Nephron (organoid): ENCODE data around the gene SRSF1.

Experiments used
- H3K27ac Mint-ChIP-seq, 3 experiments: 2 replicates each; pipeline ENCODE4 v1.8.0; 2020; ENCODE audit warnings: mixed read lengths in 3 of 3, mild to moderate bottlenecking in 2 of 3, moderate library complexity in 1 of 3
- H3K27me3 Mint-ChIP-seq: 2 replicates; pipeline ENCODE4 v1.8.0; 2021; ENCODE audit warnings: low read depth, mild to moderate bottlenecking, moderate library complexity, mixed read lengths
- H3K36me3 Mint-ChIP-seq: 2 replicates; pipeline ENCODE4 v1.8.0; 2020; ENCODE audit warnings: low read depth, mixed read lengths
- H3K4me1 Mint-ChIP-seq: 2 replicates; pipeline ENCODE4 v1.8.0; 2020; ENCODE audit warnings: mixed read lengths
- H3K4me3 Mint-ChIP-seq, 3 experiments: 2 replicates each; pipeline ENCODE4 v1.8.0; 2020; ENCODE audit warnings: mild to moderate bottlenecking in 3 of 3, mixed read lengths in 3 of 3, moderate library complexity in 2 of 3
- H3K9me3 Mint-ChIP-seq: 2 replicates; pipeline ENCODE4 v1.8.0; 2020; ENCODE audit warnings: mixed read lengths
- CTCF ChIP-seq, 3 experiments: fragments of 200-600 bp; sonication (generic); IDR thresholded peaks; one replicate each; pipeline ENCODE4 v1.5.0; 2021; ENCODE audit warnings: antibody characterized with exemption in 3 of 3; ENCODE audit not compliant: unreplicated experiment in 3 of 3

SRSF1 gene

GRCh38 chr17:58028578-58028977 lies 21.5 kb upstream of the SRSF1 start:
- peaks cover 7% of the 10 kb centered on the region for H3K27me3 Mint-ChIP-seq
- no peaks in the 10 kb centered on the region for H3K36me3 Mint-ChIP-seq
- TF ChIP-seq CTCF (IDR thresholded peaks at IDR 0.05; ENCODE audit: unreplicated experiment in 3 of 3): no peak
- no peaks in the 10 kb centered on the region for H3K4me1 Mint-ChIP-seq
- H3K9me3 Mint-ChIP-seq: peaks cover 11% of the 10 kb centered on the region
- H3K4me3 Mint-ChIP-seq: no peak overlapping the region
- no peak overlapping the region for H3K27ac Mint-ChIP-seq

- no peaks in the 10 kb centered on the region for H3K9me3 Mint-ChIP-seq
- TF ChIP-seq CTCF (IDR thresholded peaks at IDR 0.05; ENCODE audit: unreplicated experiment in 3 of 3): no peak
Observed at GRCh38 chr17:58020401-58020800, 13.4 kb upstream of the SRSF1 start.

GRCh38 chr17:58019521-58019920 lies 12.5 kb upstream of the SRSF1 start:
- H3K9me3 Mint-ChIP-seq: no peaks in the 10 kb centered on the region
- no peaks in the 10 kb centered on the region for H3K36me3 Mint-ChIP-seq
- H3K4me1 Mint-ChIP-seq: no peaks in the 10 kb centered on the region
- no peak overlapping the region for H3K27ac Mint-ChIP-seq
- H3K27me3 Mint-ChIP-seq: no peaks in the 10 kb centered on the region
- no peak overlapping the region for H3K4me3 Mint-ChIP-seq
- TF ChIP-seq CTCF (IDR thresholded peaks at IDR 0.05; ENCODE audit: unreplicated experiment in 3 of 3): no peak

More at GRCh38 chr17:58020401-58020800, 13.4 kb upstream of the SRSF1 start:
- H3K27me3 Mint-ChIP-seq: no peaks in the 10 kb centered on the region
- H3K4me1 Mint-ChIP-seq: no peaks in the 10 kb centered on the region
- no peak overlapping the region for H3K4me3 Mint-ChIP-seq
- H3K27ac Mint-ChIP-seq: no peak overlapping the region
- no peaks in the 10 kb centered on the region for H3K36me3 Mint-ChIP-seq

- Mint-ChIP-seq H3K9me3 (no peaks in the 10 kb centered on the region), H3K36me3 (no peaks in the 10 kb centered on the region), H3K27me3 (no peaks in the 10 kb centered on the region), H3K27ac (no peak overlapping the region), H3K4me1 (no peaks in the 10 kb centered on the region), H3K4me3 (no peak overlapping the region)
- TF ChIP-seq CTCF (IDR thresholded peaks at IDR 0.05; ENCODE audit: unreplicated experiment in 3 of 3): no peak
Observed at GRCh38 chr17:58019039-58019438, 12.0 kb upstream of the SRSF1 start.

GRCh38 chr17:58010067-58010799 lies 3.2 kb upstream of the SRSF1 start:
- H3K27me3 Mint-ChIP-seq: no peaks in the 10 kb centered on the region
- no peaks in the 10 kb centered on the region for H3K9me3 Mint-ChIP-seq
- peaks cover 25% of the 10 kb centered on the region for H3K4me1 Mint-ChIP-seq
- H3K4me3 Mint-ChIP-seq: peak overlapping the region; percentile 16 to 51 (median 19)
- peaks cover 22% of the 10 kb centered on the region for H3K36me3 Mint-ChIP-seq
- H3K27ac Mint-ChIP-seq: no peak overlapping the region
- no peak for TF ChIP-seq CTCF (IDR thresholded peaks at IDR 0.05; ENCODE audit: unreplicated experiment in 3 of 3)
